NCI-H2029 treated with DMSO at 0.1 percent for 48 hours (cell line): ENCODE results near the gene CCT7.
A peak's percentile ranks its signal among the peaks of the same experiment; 100 is the strongest.

Experiments
- DNase-seq: peaks from one replicate; lab custom pipeline; 2025; lab: John Stamatoyannopoulos, UW

CCT7 gene

DNA sequence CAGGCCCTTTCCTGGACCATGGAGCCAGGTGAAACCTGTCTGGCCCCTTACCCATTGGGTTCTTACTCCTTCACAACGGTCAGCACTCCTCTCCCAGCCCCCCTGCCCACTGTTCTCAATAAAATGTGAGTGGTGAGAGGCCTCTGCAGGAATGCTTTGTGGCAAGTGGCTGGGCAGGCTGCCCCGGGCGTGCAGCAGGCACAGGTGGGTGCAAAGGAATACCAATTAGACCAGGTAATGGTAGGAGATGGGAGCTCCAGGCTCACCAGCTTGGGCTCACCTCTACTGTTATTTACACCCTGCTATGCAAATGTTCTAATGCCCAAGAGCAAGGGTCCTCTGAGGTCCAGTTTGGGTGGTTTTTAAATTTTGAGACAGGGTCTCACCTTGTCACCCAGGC is 7.0 kb upstream of the CCT7 start:
- no peak for DNase-seq

DNA sequence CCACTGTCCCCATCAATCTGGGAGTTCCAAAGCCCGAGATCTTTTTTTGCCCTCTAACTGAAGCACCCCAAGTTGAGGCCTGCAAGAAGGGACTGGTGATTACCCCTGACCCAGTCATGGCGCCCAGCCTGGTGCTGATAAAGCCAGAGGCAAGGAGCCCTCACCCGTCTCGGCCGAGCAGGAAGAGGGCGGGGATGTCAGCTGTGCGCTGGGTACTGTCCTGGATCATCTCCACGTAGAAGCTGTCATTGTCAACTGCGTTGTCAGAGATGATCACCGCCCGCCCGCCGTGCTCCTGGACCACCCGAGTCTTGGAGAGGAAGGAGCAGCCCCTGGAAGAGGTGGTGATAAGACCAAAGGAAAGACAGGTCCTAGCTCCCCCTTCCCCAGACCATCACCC is 5.5 kb upstream of the CCT7 start:
- DNase-seq, result no peak

DNA sequence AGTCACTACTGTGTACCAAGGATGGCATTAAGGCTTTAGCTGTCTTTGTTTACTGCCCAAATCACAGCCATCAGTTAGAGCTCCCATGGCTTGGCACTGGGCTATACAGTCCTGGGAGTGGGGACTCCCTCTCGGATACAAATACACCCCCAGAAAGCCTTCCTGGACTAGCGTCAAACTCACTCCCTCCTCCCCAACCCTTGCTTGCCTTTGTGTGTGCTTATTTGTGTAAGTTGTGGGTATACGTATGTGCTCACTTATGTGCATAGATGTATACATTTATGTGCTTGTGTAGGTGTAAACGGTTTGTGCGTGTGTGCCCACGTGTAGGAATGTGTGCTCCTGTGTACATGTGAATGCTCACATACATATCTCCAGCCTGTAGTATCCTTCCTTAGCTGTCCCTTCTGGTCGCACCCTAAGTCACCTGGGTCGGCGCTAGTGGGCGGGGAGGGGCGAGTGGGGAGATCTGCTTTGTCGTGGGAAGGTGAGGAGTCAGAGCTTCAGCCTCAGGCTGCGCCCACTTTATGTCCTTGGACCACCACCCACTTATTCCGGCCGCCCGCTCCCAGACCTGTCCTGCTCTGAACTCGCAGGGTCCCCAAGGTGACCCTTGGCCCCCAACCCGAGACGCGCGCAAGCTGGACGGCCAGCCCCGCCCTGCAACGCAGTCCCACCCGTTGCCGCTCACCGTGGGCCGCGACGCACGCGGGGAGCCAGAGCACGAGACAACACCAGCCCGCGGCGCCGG is 1.5 kb upstream of the CCT7 start:
- DNase-seq, result no peak

DNA sequence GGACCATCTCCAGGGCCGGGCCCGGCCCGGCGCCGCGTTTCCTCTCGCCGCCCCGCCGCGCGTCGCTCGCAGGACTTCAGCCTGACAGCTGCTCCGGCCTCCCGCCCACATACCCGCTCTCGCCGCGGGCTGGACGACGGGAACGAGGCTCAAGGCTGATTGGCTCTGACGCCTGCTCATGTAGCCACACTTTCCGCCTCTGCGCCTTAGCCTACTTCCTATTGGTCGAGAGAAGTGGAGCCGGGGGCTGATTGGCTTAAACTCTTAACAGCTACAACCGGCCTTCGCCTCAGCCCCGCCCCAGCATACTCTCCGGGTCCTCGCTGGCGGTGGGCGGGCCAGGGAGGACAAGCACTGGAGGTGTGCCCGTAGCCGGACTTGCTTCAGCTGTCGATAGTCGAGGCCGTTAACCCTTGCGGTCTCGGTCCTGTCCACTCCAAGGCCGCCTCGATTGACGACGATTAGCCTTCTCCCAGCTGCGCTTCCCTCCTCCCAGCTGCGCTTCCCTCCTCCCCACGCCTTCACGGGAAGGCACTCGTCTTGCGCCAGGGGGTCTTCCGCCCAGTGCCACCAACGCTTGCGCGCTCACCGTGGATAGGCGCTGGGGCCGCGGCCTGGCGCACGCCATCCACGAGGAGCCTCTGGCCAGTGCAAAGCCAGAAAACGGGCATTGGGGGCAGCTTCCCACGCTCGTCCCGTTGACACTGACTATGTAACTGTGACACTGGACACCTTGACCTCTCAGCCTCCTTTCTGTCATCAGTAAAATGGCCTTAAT is 765 bp upstream of the CCT7 start, which contains the start of gene PRADC1:
Gene PRADC1 (minus strand): TSS at position 86 of the 778 bp plus-strand sequence. CDS start 79 bp downstream, at position 7.
- peak; percentile 92 for DNase-seq

DNA sequence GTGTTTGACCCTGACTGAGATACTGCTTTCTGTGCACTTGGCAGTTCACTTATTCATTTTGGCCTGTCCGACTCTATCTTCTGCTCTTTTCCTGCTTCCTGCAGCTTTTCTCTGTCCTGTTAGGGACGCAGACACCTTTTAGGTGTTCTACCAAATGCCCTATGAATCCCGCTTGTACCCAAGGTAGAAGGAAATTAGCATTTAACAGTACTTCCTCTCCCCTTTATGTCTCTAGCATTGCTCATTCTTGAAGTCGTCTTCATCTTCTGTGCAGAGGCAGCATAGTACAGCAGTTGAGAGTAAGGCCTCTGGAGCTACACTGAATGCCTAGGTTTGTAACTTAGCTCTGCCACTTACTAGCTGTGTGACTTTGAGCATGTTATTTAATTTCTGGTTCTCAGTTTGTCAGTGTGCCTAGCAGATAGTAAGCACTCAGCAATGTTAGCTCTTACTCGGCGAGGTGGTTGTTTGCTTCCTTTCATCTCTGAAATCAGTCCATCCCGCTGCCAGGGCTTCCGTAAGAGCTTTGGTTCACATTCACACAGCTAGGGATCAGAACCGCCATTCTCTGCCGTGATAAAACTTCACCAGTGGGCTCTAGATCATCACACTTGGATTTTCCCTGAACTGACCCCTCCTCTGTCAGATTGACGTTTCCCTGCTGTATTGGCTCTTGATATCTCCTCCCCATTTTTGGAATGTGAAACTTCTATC is 1.4 kb downstream of the CCT7 start:
- no peak for DNase-seq

DNA sequence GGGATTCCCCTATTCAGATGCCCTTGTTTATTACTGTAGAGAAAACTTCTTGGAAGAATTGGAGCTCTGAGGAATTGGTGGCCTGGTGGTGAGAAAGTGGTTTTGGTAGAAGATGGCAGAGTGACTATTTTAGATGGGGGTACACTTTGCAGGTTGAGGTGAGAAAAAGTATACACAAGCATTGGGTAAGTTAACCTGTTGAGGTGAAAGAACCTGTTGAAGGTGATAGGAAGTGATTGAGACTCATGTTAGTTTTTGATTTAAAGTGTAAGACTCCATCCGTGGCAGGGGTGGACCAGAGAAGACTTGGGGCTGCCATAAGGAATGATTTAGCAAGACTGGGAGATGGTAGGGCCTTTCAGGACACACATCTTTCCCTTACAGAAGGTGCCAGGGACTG is 3.1 kb downstream of the CCT7 start:
- no peak for DNase-seq

DNA sequence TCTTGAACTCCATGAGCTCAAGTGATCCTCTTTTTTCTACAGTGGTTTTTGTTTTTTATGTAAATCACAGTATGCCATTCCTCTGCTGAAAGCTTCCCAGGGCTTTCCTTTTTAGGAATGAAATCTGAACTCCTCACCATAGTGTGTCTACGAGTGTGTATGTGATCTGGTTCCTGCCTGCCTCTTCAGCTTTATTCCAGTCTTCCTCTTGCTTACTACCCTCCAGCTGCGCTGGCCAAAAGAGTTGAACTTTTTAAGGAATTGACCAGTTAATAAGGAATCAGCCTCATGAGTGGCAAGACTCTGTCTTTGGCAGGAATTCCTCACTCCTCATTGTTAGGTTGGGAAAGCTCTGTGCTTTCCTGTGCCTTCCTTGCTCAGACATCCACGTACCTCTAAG is 4.0 kb downstream of the CCT7 start:
- no peak for DNase-seq

DNA sequence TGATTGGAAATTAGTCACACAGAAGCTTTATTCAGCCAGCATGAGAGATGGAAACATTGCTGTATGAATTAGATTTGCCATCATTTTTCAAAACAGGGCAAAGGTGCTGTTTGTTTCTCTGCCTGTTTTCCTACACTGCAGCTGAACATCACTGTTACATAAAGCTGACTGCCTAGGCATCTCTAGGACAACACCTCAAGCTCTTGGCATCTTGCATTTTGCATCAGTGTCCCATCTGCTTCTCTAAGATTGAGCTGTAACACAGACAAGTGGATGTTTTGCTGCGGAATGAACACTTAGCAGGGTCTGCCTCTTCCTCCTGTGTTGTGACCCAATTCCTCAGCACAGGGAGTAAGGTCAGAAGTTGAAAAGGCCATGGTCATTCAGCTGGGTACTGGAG is 4.9 kb downstream of the CCT7 start:
- no peak for DNase-seq

DNA sequence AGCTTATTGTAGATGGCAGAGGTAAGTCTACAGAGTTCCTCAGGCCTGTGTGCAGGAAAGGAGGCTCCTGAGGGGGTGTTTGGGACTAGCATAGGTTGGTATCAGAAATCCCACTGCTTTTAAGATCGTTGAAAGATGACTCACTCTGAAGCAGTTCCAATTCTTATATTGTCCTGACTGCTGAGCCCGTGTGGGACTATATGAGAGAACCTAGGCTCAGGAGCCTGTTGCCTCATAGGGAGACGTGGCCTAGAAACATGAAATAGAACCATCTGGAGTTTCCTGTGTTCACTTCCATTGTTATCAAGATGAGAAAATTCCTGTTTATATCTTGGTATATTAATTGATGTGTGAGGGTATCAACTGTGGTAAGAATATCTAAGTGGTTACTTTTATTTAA is 5.7 kb downstream of the CCT7 start:
- no peak for DNase-seq

DNA sequence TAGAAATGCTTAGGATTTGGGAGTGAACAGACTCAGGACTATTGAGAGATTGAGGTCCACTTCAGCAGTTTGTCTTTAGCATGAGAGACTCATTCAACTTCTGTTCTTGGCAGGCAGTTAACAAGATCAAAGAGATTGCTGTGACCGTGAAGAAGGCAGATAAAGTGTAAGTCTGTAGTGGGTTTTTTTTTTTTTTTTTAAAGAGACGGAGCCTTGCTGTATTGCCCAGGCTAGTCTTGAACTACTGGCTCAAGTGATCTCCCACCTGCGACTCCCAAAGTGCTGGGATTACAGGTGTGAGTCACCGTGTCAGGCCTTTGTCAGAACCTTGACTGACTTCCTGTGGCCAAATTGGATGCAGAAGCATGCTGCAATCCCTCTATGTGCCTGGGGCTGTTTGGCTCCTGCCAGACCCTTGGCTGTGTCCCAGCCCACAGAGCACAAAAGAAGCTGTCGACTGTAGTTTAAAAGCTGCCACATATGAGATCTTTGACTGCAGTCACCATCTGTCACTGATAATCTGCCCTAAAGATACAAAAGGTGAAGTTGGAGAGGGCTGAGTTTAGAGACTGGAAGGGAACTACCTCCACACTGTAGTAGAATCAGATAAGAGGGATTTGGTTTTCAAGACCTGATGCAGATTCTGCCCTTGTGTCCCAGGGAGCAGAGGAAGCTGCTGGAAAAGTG is 9.9 kb downstream of the CCT7 start:
- DNase-seq, result no peak

DNA sequence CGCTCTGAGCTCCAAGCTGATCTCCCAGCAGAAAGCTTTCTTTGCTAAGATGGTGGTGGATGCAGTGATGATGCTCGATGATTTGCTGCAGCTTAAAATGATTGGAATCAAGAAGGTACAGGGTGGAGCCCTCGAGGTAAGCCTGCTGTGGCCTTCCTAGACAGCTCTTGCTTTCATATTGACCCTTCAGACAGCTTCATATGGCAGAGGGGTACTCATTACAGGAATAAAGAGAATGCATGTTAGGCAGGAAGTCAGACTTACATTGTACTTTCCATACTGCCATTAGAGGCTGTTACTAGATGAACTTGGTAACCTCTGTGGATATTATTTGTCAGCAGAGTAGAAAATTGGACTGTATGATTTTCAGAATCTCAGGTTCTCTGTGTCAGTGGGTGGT is 10.5 kb downstream of the CCT7 start:
- no peak for DNase-seq

DNA sequence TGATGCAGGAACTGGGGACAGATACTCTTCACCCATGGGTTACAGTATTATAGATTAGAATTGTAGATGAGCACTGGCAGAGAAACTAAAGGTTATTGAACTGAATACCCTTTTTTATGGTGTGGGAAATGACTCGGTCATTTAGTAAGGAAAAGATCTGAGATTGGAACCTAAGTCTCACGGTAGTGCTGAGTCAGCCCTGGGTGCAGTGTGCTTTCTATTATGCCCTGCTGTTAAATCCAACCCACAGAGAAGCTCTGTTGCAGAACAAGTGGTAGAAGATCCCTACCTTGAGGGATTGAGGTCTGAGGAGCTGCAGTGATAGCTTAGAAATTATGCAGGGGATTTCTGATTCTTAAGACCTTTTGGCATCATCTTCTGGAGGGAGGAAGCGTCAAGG is 12.7 kb downstream of the CCT7 start:
- no peak for DNase-seq

DNA sequence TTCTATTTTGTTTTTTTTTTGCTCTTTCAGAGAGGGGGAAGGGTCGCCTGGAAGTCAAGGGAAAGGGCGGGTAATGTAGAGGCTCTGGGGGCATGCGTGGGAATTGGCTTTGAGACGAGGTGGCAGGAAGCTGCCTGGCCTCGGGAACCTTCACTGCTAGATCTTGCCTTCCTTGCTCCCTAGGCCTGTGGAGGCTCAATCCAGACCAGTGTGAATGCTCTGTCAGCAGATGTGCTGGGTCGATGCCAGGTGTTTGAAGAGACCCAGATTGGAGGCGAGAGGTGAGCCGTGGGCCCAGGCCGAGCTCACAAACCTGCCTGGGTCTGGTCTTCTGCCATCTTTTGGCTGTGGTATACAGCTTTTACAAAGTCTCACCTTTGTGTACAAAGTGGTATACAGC is 15.5 kb downstream of the CCT7 start:
- DNase-seq, result no peak

DNA sequence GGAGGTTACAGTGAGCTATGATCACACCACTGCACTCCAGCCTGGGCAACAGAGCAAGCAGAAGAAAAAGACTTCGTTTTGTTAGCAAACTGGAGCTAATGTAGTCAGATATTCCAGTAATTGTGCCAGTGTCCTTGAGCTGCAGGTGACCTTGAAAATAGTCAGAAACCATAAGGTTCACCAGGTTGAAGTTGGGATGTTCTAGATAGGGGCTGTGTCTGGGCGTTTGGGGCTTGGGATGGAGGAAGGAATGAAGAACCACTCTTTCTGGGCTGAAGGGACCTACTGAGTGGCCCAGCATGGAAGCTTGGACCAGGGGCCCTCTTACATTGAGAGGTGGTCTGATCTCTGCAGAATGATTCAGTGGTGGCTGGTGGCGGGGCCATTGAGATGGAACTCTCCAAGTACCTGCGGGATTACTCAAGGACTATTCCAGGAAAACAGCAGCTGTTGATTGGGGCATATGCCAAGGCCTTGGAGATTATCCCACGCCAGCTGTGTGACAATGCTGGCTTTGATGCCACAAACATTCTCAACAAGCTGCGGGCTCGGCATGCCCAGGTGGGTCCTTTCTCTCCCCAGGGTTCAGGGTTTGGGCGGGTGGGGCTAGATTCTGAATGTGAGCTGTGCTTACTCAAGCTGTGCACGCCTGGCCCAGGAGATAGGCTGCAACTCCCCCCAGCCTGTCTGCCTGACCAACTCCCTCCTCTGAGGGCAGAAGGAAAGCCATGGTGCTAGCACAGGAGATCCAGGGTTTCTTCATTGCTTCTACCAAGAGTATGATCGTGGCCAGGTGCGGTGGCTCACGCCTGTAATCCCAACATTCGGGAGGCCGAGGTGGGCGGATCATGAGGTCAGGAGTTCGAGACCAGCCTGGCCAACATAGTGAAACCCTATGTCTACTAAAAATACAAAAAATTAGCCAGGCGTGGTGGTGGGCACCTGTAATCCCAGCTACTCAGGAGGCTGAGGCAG is 17.1 kb downstream of the CCT7 start:
- DNase-seq, result peak; percentile 5

DNA sequence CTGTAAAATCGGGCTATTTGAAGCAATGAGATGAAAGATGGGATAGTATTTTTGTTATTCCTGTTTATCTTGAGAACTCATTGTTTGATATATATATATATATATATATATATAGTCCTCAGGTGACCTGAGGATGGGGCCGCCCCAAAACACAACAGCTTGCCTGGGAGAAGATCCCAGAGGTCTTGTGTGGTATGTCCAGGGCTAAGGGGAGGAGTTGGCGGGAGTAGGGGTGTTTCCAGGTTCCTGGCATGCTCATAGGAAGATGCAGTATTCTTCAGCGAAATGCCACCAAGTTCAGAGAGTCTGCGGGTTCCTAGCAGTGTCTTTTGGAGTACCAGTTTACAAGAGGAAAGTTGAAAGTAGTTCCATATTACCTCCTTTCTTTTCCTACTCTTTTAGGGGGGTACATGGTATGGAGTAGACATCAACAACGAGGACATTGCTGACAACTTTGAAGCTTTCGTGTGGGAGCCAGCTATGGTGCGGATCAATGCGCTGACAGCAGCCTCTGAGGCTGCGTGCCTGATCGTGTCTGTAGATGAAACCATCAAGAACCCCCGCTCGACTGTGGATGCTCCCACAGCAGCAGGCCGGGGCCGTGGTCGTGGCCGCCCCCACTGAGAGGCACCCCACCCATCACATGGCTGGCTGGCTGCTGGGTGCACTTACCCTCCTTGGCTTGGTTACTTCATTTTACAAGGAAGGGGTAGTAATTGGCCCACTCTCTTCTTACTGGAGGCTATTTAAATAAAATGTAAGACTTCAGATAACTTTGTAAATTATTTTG is 18.3 kb downstream of the CCT7 start:
- no peak for DNase-seq

DNA sequence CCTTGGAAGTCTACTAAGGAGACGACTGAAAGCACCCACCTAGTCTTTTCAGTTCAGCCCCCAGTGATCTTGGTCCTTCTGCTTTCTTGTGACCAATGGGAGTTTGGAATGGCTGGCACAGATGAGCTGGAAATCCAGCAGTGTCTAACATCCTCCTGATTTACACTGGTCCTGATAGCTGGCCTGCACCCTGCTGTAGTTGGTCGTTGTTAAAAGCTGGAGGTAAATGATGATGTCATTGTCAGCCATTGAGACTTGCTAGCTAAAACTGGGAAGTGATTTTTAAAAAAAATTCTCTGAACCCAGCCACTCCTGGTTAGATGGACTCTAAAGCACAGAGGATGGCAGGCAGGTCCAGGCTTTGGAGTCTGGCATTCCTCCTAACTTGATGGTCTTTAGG is 19.3 kb downstream of the CCT7 start:
- no peak for DNase-seq

DNA sequence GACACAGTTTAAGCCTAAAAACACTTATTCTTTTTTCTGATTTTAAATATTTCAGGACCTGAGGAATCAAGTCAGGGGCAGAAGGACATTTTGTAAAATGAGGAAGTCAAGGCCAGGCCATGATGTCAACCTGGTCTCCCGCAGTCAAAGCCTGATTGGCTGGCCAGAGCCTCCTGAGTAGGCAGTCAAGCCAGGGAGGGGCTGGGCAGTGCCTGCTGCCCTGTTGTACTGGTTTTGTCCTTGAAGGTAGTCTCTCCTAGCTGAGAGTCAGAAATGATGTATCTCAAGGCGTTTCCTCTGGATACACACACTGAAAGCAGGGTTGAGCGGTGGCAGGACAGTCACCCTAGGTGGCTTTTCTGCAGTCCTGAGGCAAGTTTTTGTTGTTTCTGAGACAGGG is 19.8 kb downstream of the CCT7 start:
- DNase-seq, result no peak

DNA sequence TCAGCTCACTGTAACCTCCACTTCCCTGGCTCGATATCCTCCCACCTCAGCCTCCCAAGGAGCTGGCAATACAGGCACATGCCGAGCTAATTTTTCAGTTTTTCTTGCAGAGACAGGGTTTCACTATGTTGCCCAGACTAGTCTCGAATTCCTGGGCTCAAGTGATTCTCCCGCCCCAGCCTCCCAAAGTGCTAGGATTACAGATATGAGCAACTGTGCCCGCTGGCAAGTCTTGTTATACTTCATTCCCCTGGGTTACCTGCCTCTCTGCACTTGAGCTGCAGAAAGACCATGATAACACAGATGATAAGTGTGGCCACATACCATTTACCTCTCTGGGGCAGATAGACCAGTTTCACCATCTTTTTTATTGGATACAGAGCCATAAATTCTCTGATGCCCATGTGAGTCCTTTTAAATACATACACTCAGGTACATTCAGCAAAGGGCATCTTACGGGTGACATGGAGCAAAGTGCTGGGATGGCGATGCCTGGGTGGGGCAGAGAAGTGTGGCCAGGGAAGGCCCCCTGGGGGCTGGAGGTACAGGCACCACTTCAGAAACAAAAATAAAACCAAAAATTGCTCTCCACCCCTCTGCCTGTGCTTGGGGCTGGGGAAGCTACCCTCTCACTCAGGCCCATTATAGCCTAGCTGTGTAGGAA is 20.4 kb downstream of the CCT7 start:
- no peak for DNase-seq

DNA sequence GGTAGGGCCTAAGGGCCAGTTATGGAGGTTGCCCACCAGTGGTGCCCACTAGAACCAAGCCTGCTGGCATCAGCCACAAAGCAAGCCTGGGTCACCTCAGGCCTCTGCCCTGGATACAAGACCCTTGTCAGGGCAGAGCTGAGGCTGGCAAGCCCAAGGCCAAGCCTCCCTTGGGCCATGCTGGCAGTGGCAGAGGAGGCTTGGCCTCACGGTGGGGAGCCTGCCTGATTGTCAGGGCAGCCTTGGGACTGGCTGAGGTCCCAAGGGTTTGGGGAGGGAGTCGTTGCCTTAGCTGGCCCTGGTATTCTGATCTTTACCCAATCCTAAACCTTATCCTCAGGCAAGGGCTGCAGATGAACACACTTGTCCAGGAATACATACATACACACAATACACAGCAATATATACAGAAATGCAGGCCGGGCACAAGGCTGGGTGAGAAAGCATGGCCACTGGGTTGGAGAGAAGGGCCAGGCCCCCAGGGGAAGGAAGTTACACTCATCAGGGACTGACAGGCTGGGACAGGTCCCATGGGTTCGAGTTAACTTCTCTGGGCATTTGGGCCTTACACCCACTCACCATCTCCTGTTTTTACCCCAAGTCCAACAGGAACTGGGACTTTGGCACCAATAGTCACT is 21.0 kb downstream of the CCT7 start:
- DNase-seq, result no peak
